Choroid plexus epithelial cell (primary cell): ENCODE results near the gene IQCH.
"Not testable (repeated sequence)": the region's sequence is repeated elsewhere in the genome, so short reads cannot be mapped to it uniquely, and the experiment has no call there.

Experiments
- DNase-seq: peaks from one replicate; pipeline ENCODE4 v3.0.0-alpha.2; 2010; ENCODE audit warnings: low read depth
- H3K4me3 ChIP-seq: 2 replicates; pipeline ENCODE4 v1.5.1; 2011; ENCODE audit warnings: low read depth, mild to moderate bottlenecking, control low read depth, low read length, moderate library complexity
- CTCF ChIP-seq: conservative IDR thresholded peaks from 2 replicates; pipeline ENCODE4 v1.5.1; 2011; ENCODE audit warnings: low read depth, mild to moderate bottlenecking, control low read depth, inconsistent platforms, low read length, moderate library complexity

IQCH gene

GRCh38 chr15:67422296-67422695 is 167.7 kb downstream of the IQCH start:
- no peak overlapping the region for H3K4me3 ChIP-seq
- peak; percentile 5 for TF ChIP-seq CTCF
- no peak for DNase-seq

- DNase-seq, result peak; percentile 79
- H3K4me3 ChIP-seq, result no peak overlapping the region
- peak; percentile 93 for TF ChIP-seq CTCF
Measured at GRCh38 chr15:67433495-67434099, 179.0 kb downstream of the IQCH start.

- DNase-seq, H3K4me3 ChIP-seq: not testable (repeated sequence)
Measured at GRCh38 chr15:67436351-67437250, 182.0 kb downstream of the IQCH start.

- no peak for TF ChIP-seq CTCF
- DNase-seq, result no peak
Measured at GRCh38 chr15:67444100-67444499, 189.5 kb downstream of the IQCH start.

GRCh38 chr15:67446449-67446848 is 191.9 kb downstream of the IQCH start:
- DNase-seq, result no peak
- no peak for TF ChIP-seq CTCF
- no peak overlapping the region for H3K4me3 ChIP-seq

More at GRCh38 chr15:67444100-67444499, 189.5 kb downstream of the IQCH start:
- no peak overlapping the region for H3K4me3 ChIP-seq

- DNase-seq, result not testable (repeated sequence)
Measured at GRCh38 chr15:67448372-67448771, 193.8 kb downstream of the IQCH start.

GRCh38 chr15:67453703-67454102 is 199.1 kb downstream of the IQCH start:
- H3K4me3 ChIP-seq, DNase-seq: not testable (repeated sequence)

More at GRCh38 chr15:67448372-67448771, 193.8 kb downstream of the IQCH start:
- H3K4me3 ChIP-seq, result not testable (repeated sequence)

- DNase-seq, result peak; percentile 67
- peak; percentile 96 for TF ChIP-seq CTCF
- no peak overlapping the region for H3K4me3 ChIP-seq
Measured at GRCh38 chr15:67456677-67457529, 202.3 kb downstream of the IQCH start.
